Esophagus squamous epithelium (tissue), 4 donors: Measurements from ENCODE around the gene CPPED1.

Experiments
- POLR2A ChIP-seq, 4 donors: fragments of 450-650 bp; IDR thresholded peaks; one replicate each; pipeline ENCODE4 v1.6.1; 2017; ENCODE audit warnings: antibody characterized with exemption in 4 of 4, mild to moderate bottlenecking in 4 of 4, moderate library complexity in 3 of 4
- TF ChIP-seq, protein P1 (sequence below), 6 experiments: fragments of 450-650 bp in 4 of 6; fragments of 200-600 bp in 2 of 6; sonication (generic) in 2 of 6; IDR thresholded peaks; one replicate each; pipeline ENCODE4 v1.5.1; 2016 to 2019; ENCODE audit warnings: antibody characterized with exemption in 6 of 6, mild to moderate bottlenecking in 4 of 6, moderate library complexity in 4 of 6

DNA sequence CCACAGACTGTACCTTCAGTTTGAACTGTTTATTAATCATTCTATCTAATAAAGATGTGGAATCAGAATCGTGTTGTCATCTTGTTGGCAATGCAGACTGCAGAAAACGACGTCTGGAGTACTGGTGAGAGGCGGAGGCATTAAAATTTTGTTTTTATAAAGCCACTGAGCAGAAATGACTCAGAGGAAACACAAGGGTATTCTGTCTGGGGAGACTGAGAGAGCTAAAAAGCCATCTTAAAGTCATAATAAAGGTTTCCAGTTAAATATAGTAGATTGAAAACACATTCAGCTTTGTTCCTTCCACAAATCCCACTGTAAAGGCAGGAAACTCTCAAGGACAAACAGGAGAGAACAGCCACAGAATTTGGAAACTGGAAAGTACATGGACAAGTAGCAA is 74.2 kb downstream of the CPPED1 start:
- TF ChIP-seq, protein P1, sequence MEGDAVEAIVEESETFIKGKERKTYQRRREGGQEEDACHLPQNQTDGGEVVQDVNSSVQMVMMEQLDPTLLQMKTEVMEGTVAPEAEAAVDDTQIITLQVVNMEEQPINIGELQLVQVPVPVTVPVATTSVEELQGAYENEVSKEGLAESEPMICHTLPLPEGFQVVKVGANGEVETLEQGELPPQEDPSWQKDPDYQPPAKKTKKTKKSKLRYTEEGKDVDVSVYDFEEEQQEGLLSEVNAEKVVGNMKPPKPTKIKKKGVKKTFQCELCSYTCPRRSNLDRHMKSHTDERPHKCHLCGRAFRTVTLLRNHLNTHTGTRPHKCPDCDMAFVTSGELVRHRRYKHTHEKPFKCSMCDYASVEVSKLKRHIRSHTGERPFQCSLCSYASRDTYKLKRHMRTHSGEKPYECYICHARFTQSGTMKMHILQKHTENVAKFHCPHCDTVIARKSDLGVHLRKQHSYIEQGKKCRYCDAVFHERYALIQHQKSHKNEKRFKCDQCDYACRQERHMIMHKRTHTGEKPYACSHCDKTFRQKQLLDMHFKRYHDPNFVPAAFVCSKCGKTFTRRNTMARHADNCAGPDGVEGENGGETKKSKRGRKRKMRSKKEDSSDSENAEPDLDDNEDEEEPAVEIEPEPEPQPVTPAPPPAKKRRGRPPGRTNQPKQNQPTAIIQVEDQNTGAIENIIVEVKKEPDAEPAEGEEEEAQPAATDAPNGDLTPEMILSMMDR (IDR thresholded peaks at IDR 0.05), result no peak
- TF ChIP-seq POLR2A (IDR thresholded peaks at IDR 0.05), result no peak
